ENCODE measurements around the gene SETDB2. TPM values are rescaled to one million over a fixed set of nuclear protein-coding genes. Genes with fewer than 3 reads are reported as not detected.

The SETDB2 gene
- total RNA-seq, 1 donor from 2014 or later, result 18.1 TPM

- no peak overlapping the region for H3K4me3 ChIP-seq
- peaks cover 20% of the 10 kb centered on the region for H3K4me1 ChIP-seq
- no peak for DNase-seq
- no peak overlapping the region for H3K27ac ChIP-seq
- H3K9me3 ChIP-seq, result no peaks in the 10 kb centered on the region
- no peaks in the 10 kb centered on the region for H3K36me3 ChIP-seq
- H3K27me3 ChIP-seq, result no peaks in the 10 kb centered on the region
- intact Hi-C loops (cut with DNase I), result no loop called here
- TF ChIP-seq, protein P1, sequence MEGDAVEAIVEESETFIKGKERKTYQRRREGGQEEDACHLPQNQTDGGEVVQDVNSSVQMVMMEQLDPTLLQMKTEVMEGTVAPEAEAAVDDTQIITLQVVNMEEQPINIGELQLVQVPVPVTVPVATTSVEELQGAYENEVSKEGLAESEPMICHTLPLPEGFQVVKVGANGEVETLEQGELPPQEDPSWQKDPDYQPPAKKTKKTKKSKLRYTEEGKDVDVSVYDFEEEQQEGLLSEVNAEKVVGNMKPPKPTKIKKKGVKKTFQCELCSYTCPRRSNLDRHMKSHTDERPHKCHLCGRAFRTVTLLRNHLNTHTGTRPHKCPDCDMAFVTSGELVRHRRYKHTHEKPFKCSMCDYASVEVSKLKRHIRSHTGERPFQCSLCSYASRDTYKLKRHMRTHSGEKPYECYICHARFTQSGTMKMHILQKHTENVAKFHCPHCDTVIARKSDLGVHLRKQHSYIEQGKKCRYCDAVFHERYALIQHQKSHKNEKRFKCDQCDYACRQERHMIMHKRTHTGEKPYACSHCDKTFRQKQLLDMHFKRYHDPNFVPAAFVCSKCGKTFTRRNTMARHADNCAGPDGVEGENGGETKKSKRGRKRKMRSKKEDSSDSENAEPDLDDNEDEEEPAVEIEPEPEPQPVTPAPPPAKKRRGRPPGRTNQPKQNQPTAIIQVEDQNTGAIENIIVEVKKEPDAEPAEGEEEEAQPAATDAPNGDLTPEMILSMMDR (IDR thresholded peaks at IDR 0.05), result no peak
- no peak for ATAC-seq
Measured at GRCh38 chr13:49450105-49450819, 6.2 kb downstream of the SETDB2 start.

GRCh38 chr13:49452725-49453457 is 8.8 kb downstream of the SETDB2 start:
- Histone ChIP-seq H3K27ac (no peak overlapping the region), H3K36me3 (no peaks in the 10 kb centered on the region), H3K9me3 (no peaks in the 10 kb centered on the region), H3K4me3 (no peak overlapping the region), H3K27me3 (no peaks in the 10 kb centered on the region), H3K4me1 (peaks cover 8% of the 10 kb centered on the region)
- DNase-seq, result no peak
- no peak for ATAC-seq
- TF ChIP-seq, protein P1 (IDR thresholded peaks at IDR 0.05), result no peak
- intact Hi-C loops (cut with DNase I), result no loop called here

DNA sequence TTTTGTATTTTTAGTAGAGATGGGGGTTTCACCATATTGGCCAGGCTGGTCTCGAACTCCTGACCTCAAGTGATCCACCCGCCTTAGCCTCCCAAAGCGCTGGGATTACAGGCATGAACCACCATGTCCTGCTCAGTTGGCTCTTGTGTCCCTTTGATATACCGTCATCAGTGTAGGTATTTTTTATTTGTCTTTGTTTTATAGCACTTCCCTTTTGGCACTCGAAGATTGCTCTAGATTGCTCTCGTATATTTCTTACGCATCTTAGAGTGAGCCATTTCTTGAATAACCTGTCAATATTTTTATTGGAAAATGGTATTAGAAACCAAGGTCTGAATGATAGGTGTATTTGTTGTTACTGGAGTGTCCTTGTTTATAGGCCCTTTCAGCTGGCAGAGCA is 9.4 kb downstream of the SETDB2 start:
- no peak for ATAC-seq
- no peak for DNase-seq
- Histone ChIP-seq H3K9me3 (no peaks in the 10 kb centered on the region), H3K27ac (no peak overlapping the region), H3K27me3 (no peaks in the 10 kb centered on the region), H3K4me1 (peaks cover 8% of the 10 kb centered on the region), H3K4me3 (no peak overlapping the region), H3K36me3 (no peaks in the 10 kb centered on the region)
- TF ChIP-seq, protein P1 (IDR thresholded peaks at IDR 0.05), result no peak
- intact Hi-C loops (cut with DNase I), result no loop called here

- Histone ChIP-seq H3K36me3 (no peaks in the 10 kb centered on the region), H3K9me3 (no peaks in the 10 kb centered on the region), H3K27ac (no peak overlapping the region), H3K4me1 (peaks cover 5% of the 10 kb centered on the region), H3K4me3 (no peak overlapping the region), H3K27me3 (no peaks in the 10 kb centered on the region)
- DNase-seq (no peak), ATAC-seq (no peak)
- intact Hi-C loops (cut with DNase I), result no loop called here
- TF ChIP-seq, protein P1 (IDR thresholded peaks at IDR 0.05), result no peak
Measured at GRCh38 chr13:49454388-49455006, 10.4 kb downstream of the SETDB2 start.

DNA sequence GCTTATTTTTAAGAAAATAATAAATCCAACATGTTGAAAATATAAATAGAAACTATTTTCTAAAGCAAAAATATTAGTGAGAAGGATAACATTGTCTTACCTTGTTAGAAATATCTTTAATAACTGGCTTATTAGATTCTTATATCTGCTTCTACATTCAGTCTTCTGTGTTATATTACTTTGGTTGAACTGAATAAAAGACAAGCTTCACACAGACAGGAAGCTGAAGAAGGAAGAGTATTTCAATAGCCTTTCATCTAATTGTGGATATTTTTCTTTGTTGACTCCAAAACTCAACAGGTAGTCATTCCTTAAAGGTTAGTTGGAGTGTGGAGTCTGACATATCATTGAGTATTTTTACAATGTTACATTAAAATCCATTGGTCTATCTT is 10.9 kb downstream of the SETDB2 start:
- no peak overlapping the region for H3K27ac ChIP-seq
- intact Hi-C loops (cut with DNase I), result no loop called here
- TF ChIP-seq, protein P1 (IDR thresholded peaks at IDR 0.05), result no peak

More for the DNA sequence above, 10.9 kb downstream of the SETDB2 start:
- Histone ChIP-seq H3K27me3 (no peaks in the 10 kb centered on the region), H3K9me3 (no peaks in the 10 kb centered on the region), H3K4me1 (peaks cover 5% of the 10 kb centered on the region), H3K4me3 (no peak overlapping the region), H3K36me3 (no peaks in the 10 kb centered on the region)
- DNase-seq, result no peak
- no peak for ATAC-seq
